ENCODE measurements around the gene ARHGAP42.

Gene ARHGAP42

GRCh38 chr11:100832829-100833228 is 145.7 kb downstream of the ARHGAP42 start:
- no peak for DNase-seq (ENCODE audit: low read depth in 2 of 2, low spot score in 1 of 2)

- no peak for DNase-seq (ENCODE audit: low read depth in 2 of 2, low spot score in 1 of 2)
Measured at GRCh38 chr11:100833276-100833675, 146.2 kb downstream of the ARHGAP42 start.

- no peak for DNase-seq (ENCODE audit: low read depth in 2 of 2, low spot score in 1 of 2)
Measured at GRCh38 chr11:100835854-100836253, 148.8 kb downstream of the ARHGAP42 start.

GRCh38 chr11:100837311-100837710 is 150.2 kb downstream of the ARHGAP42 start:
- no peak for DNase-seq (ENCODE audit: low read depth in 2 of 2, low spot score in 1 of 2)

DNA sequence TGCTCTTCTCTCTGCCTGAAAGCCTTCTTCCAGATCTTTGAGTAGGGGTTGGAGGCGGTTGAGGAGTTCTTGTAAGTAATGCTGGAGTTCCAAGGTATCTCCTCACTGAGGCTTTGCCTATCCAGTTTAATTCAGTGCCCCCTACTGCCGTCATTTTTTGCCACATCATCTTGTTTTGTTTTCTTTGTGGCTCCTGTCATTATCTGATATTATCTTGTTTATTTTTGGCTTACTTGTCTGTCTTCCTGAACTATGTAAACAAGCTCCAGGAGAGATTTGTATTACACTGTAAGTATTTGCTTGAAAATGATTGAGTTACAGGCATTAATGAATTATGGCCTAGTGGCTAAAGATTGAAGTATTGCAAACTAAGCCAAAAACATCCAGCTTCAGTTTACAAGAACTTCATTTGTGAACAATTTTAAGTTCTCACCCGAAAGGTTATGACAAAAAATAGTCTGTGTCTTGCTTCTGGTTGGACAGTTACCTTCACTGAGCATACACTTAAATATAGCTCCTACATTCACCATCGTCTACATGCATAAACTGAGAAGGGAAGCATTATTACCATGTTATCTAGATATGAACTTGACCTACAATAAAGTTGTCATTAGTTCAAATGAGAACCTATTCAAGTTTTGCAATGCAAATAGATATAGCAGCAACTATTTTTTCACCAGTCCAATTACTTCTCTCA is 154.8 kb downstream of the ARHGAP42 start:
- DNase-seq (ENCODE audit: low read depth in 2 of 2, low spot score in 1 of 2) = no peak

- DNase-seq (ENCODE audit: low read depth in 2 of 2, low spot score in 1 of 2) = no peak
Measured at GRCh38 chr11:100847696-100848216, 160.7 kb downstream of the ARHGAP42 start.

GRCh38 chr11:100849009-100849900 is 162.2 kb downstream of the ARHGAP42 start:
- DNase-seq (ENCODE audit: low read depth in 2 of 2, low spot score in 1 of 2) = no peak

DNA sequence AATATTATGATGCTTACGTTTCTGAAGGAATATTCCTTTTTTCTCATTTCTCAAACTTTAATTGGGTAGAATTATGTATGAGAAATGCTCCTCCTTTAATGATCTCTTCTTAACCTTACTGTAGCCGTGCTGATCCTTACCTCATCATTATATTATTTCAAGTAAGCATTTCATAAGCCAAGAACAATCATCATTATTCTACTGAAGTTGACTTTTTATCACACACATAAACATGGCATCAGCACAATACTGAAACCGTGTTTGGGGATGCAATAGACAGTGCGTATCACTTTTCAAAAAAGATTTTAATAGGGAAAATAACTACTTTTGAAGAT is 162.8 kb downstream of the ARHGAP42 start:
- no peak for DNase-seq (ENCODE audit: low read depth in 2 of 2, low spot score in 1 of 2)

DNA sequence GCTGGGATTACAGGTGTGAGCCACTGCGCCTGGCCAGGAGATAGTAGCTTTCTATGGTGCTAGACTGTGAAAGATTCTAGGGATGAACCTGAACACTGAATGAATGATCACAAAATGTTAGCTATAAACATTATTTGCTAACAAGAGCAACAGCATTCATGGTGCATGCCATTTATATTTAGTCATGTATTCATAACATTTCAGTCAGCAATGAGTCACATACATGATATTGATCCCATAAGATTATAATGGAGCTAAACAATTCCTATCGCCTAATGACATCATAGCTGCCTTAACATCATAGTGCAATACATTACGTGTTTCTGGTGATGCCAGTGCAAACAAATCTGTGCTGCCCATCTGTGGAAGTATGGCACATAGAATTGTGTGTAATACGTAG is 164.1 kb downstream of the ARHGAP42 start:
- DNase-seq (ENCODE audit: low read depth in 2 of 2, low spot score in 1 of 2) = no peak

DNA sequence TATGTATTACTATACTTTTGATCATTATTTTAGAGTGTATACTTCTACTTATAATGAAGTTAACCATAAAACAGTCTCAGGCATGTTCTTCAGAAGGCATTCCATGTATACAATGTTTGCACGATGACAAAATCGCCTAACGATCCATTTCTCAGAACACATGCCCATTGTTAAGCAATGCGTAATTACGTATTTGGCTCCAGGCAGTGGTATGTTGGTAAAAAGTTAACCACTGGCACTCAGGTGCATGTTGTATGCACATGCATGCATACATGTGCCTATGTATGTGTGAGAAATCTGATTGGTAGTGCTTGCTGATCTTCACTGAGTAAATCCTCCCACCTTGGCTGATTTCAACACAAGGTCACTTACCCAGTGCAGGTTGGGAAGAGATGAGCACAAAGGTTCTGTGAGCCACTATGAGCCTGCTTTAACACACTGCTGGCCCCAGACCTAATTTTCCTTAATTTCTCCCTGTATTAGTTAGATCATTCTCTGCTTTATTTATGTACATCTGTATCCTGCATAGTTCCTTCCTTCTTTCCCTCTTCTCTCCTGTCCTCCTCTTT is 164.6 kb downstream of the ARHGAP42 start:
- DNase-seq (ENCODE audit: low read depth in 2 of 2, low spot score in 1 of 2) = no peak

DNA sequence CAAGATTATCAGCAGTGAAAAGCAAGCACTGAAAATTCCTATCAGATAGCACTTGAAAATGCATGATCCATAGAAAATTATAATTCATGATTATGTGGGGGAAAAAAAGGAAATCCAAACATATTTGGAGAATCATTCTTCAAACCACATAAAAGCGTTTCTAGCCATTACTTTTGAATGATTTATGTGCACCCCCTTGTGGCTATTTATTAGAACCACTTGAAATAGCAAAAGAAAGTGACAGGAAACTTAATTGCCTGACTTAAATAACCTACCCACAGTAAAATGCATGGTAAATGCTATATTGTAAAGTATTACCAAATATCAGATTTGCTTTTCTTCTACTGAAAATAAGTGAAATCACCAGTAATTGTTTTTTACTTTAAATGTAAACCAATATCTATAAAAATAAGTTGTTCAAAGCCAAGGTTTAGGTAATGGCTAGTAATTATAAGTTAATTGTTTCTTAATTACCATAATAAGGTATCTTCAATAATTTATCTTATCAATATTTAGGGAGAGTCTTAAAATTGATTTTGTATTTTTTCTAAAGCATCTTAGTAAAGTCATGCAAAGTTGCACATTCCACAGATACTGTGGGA is 168.5 kb downstream of the ARHGAP42 start:
- no peak for DNase-seq (ENCODE audit: low read depth in 2 of 2, low spot score in 1 of 2)

GRCh38 chr11:100857236-100858005 is 170.3 kb downstream of the ARHGAP42 start:
- DNase-seq (ENCODE audit: low read depth in 2 of 2, low spot score in 1 of 2) = no peak

DNA sequence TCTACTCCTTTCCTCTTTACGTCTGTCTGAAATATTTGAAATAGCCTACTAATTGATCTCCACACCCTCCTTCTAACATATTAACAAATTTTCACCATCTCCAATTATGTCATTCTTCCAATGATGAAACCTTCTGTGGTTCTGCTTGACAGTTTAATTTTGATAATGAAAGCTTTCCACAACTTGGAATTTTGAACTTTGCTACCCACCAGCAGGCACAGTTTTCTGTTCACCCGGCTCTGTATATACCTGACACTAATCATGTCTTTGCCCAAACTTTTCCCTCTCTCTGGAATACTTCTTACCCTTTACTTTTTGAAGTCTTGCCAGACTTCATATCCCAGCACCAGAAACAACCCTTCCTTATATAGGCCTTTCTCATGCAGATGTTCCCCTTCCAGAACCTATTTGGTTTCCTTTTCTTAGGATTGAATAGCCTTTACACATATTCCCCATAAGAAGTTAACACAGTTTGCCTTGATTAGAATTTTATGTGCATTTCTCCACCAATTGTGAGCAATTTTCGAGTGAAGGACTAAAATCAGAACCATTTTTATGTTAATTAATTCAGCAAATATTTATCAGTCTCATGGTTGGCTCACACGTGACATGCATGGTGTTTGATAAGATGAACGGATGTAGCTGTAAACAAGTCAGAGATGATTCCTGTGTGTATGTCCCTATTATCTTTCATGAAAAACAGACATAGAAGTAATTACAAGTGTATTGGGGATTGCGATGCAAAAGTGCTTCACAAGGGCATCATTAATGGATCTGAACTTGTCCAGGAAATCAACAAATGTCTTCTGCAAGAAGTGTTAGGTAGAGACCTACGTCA is 173.4 kb downstream of the ARHGAP42 start:
- DNase-seq (ENCODE audit: low read depth in 2 of 2, low spot score in 1 of 2) = no peak

- no peak for DNase-seq (ENCODE audit: low read depth in 2 of 2, low spot score in 1 of 2)
Measured at GRCh38 chr11:100861212-100861611, 174.1 kb downstream of the ARHGAP42 start.

DNA sequence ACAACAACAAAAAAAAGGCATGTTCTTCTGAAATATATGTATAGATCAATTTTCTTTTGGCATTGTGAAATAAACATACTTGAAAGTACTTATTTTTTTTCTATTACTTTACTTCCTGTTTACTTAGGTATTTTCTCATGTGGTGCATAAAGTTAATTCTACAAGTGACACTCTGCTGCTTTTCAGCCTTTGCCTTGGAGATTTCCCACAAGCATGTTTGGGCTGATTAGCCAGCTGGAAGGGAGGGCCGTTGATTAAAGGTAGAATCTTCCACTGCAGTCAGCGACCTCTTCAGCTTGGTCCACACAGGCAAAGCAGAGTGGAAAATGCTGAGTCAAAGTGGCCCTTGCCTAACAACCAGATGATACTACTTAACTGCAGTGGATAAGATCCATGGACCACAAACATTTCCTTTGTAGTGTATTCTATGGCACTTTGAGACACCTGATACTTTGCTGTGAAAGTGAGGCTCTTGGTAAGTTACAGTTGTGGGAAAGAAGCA is 176.0 kb downstream of the ARHGAP42 start:
- DNase-seq (ENCODE audit: low read depth in 2 of 2, low spot score in 1 of 2) = no peak

DNA sequence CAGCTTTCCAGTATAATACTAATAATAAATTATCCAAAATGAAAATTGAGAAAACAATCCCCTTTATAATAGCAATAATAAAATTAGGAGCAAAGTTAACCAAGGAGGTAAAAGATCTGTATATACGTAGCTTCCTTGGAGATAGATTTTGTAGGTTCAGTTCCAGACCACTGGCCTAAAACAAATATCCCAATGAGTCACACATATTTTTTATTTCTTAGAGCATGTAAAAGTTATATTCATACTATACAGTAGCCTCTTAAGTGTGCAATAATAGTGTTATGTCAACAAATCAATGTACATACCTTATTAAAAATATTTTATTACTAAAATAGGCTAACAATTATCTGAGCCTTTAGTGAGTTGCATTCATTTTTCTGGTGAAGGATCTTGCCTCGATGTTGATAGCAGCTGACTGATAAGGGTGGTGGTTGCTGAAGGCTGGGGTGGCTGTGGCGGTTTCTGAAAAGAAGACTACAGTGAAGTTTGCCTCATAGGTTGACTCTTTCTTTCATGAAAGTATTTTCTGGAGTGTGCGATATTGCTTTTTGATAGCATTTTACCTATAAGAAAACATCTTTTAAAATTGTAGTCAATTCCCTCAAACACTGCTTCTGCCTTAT is 178.5 kb downstream of the ARHGAP42 start:
- DNase-seq (ENCODE audit: low read depth in 2 of 2, low spot score in 1 of 2) = no peak

DNA sequence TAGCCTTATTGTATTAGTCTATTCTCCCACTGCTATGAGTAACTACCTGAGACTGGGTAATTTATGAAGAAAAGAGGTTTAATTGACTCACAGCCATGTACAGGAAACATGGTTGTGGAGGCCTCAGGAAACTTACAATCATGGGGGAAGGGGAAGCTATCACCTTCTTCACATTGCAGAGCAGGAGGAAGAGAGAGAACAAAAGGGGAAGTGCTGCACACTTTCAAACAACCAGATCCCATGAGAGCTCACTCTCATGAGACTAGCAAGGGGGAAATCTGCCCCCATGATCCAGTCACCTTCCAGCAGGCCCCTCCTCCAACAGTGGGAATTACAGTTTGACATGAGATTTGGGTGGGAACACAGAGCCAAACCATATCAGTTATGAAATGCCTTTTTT is 179.4 kb downstream of the ARHGAP42 start:
- DNase-seq (ENCODE audit: low read depth in 2 of 2, low spot score in 1 of 2) = no peak

GRCh38 chr11:100867606-100868005 is 180.5 kb downstream of the ARHGAP42 start:
- DNase-seq (ENCODE audit: low read depth in 2 of 2, low spot score in 1 of 2) = no peak

DNA sequence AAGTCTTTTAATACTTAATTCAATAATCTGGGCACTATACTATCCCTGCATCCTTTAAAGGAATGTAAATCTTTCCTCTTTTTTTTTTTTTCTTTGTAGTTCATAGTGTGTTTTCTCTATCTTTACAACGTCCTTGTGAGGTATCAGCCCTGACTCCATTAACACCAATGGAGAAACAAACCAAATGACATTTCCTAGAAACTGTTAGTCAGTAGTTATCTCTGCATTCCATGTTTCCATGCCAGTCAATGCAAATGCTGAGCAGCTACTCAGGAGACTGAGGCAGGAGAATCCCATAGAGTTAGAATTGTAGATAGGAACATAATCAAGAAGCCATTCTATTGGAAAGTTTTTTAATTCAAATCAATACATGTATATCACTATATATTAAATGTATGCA is 182.2 kb downstream of the ARHGAP42 start:
- no peak for DNase-seq (ENCODE audit: low read depth in 2 of 2, low spot score in 1 of 2)
